ENCODE measurements around the gene SULT2B1.
A peak's percentile ranks its signal among the peaks of the same experiment; 100 is the strongest.

Gene SULT2B1

GRCh38 chr19:48510421-48511268, 41.3 kb upstream of the SULT2B1 start:
- TF ChIP-seq CTCF (IDR thresholded peaks at IDR 0.05; ENCODE audit: insufficient read depth, low read depth, low read length, missing control alignments), result no peak
- DNase-seq (ENCODE audit: low read depth), result peak; percentile 64
- no peak overlapping the region for H3K4me3 ChIP-seq (ENCODE audit: low read depth, low read length)

GRCh38 chr19:48511321-48511731, 40.6 kb upstream of the SULT2B1 start:
- TF ChIP-seq CTCF (IDR thresholded peaks at IDR 0.05; ENCODE audit: insufficient read depth, low read depth, low read length, missing control alignments), result no peak
- H3K4me3 ChIP-seq (ENCODE audit: low read depth, low read length), result no peak overlapping the region
- no peak for DNase-seq (ENCODE audit: low read depth)

- no peak within 1 kb of the TSS for H3K4me3 ChIP-seq (ENCODE audit: low read depth, low read length)
- DNase-seq (ENCODE audit: low read depth), result peak; percentile 72
- no peak for TF ChIP-seq CTCF (IDR thresholded peaks at IDR 0.05; ENCODE audit: insufficient read depth, low read depth, low read length, missing control alignments)
These were observed 40.0 kb upstream of the SULT2B1 start, which contains the start of gene LMTK3 for GRCh38 chr19:48511800-48512503. LMTK3 (minus strand) TSS chr19:48511835; CDS start chr19:48511576, 259 bp downstream.

- no peak for TF ChIP-seq CTCF (IDR thresholded peaks at IDR 0.05; ENCODE audit: insufficient read depth, low read depth, low read length, missing control alignments)
- no peak for DNase-seq (ENCODE audit: low read depth)
- H3K4me3 ChIP-seq (ENCODE audit: low read depth, low read length), result peak overlapping the region; percentile 77
These were observed 39.3 kb upstream of the SULT2B1 start for GRCh38 chr19:48512504-48513288.

GRCh38 chr19:48513289-48514122, 38.5 kb upstream of the SULT2B1 start:
- peak; percentile 83 for DNase-seq (ENCODE audit: low read depth)
- peak overlapping the region; percentile 77 for H3K4me3 ChIP-seq (ENCODE audit: low read depth, low read length)
- no peak for TF ChIP-seq CTCF (IDR thresholded peaks at IDR 0.05; ENCODE audit: insufficient read depth, low read depth, low read length, missing control alignments)

- TF ChIP-seq CTCF (IDR thresholded peaks at IDR 0.05; ENCODE audit: insufficient read depth, low read depth, low read length, missing control alignments), result no peak
- H3K4me3 ChIP-seq (ENCODE audit: low read depth, low read length), result peak overlapping the region; percentile 77
- no peak for DNase-seq (ENCODE audit: low read depth)
These were observed 37.9 kb upstream of the SULT2B1 start for GRCh38 chr19:48514123-48514458.
